ENCODE data around the gene UBE2J2.

GRCh38 chr1:1310109-1310385 is 36.4 kb upstream of the UBE2J2 start:
- TF ChIP-seq CTCF (IDR thresholded peaks at IDR 0.05), result no peak
- TF ChIP-seq POLR2A (IDR thresholded peaks at IDR 0.05), result no peak
